Measurements from ENCODE around the gene CATSPER1.

- TF ChIP-seq, protein P1, sequence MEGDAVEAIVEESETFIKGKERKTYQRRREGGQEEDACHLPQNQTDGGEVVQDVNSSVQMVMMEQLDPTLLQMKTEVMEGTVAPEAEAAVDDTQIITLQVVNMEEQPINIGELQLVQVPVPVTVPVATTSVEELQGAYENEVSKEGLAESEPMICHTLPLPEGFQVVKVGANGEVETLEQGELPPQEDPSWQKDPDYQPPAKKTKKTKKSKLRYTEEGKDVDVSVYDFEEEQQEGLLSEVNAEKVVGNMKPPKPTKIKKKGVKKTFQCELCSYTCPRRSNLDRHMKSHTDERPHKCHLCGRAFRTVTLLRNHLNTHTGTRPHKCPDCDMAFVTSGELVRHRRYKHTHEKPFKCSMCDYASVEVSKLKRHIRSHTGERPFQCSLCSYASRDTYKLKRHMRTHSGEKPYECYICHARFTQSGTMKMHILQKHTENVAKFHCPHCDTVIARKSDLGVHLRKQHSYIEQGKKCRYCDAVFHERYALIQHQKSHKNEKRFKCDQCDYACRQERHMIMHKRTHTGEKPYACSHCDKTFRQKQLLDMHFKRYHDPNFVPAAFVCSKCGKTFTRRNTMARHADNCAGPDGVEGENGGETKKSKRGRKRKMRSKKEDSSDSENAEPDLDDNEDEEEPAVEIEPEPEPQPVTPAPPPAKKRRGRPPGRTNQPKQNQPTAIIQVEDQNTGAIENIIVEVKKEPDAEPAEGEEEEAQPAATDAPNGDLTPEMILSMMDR (IDR thresholded peaks at IDR 0.05), result peak; percentile 97
- TF ChIP-seq POLR2AphosphoS5 (IDR thresholded peaks at IDR 0.05; ENCODE audit: low read depth, low read length) (no peak), SIN3A (IDR thresholded peaks at IDR 0.05; ENCODE audit: borderline replicate concordance, insufficient read depth, low read depth, low read length) (no peak)
- TF ChIP-seq, protein P2, sequence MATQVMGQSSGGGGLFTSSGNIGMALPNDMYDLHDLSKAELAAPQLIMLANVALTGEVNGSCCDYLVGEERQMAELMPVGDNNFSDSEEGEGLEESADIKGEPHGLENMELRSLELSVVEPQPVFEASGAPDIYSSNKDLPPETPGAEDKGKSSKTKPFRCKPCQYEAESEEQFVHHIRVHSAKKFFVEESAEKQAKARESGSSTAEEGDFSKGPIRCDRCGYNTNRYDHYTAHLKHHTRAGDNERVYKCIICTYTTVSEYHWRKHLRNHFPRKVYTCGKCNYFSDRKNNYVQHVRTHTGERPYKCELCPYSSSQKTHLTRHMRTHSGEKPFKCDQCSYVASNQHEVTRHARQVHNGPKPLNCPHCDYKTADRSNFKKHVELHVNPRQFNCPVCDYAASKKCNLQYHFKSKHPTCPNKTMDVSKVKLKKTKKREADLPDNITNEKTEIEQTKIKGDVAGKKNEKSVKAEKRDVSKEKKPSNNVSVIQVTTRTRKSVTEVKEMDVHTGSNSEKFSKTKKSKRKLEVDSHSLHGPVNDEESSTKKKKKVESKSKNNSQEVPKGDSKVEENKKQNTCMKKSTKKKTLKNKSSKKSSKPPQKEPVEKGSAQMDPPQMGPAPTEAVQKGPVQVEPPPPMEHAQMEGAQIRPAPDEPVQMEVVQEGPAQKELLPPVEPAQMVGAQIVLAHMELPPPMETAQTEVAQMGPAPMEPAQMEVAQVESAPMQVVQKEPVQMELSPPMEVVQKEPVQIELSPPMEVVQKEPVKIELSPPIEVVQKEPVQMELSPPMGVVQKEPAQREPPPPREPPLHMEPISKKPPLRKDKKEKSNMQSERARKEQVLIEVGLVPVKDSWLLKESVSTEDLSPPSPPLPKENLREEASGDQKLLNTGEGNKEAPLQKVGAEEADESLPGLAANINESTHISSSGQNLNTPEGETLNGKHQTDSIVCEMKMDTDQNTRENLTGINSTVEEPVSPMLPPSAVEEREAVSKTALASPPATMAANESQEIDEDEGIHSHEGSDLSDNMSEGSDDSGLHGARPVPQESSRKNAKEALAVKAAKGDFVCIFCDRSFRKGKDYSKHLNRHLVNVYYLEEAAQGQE (IDR thresholded peaks at IDR 0.05; ENCODE audit: insufficient read depth in 1 of 2, low read depth in 2 of 2, low read length in 1 of 2), result no peak
Observed at GRCh38 chr11:66068154-66068821, 42.0 kb upstream of the CATSPER1 start.

All from Panc1 (cell line).